HEK293 (cell line): ENCODE results near the gene NTSR1.
A peak's percentile ranks its signal among the peaks of the same experiment; 100 is the strongest.

Experiments
- GLIS1 ChIP-seq: fragments of 450-650 bp; formaldehyde crosslinking; IDR thresholded peaks from 2 replicates; pipeline ENCODE4 v1.5.1; 2016; ENCODE audit warnings: missing biosample characterization, missing genetic modification characterization
- KLF17 ChIP-seq: fragments of 450-650 bp; formaldehyde crosslinking; IDR thresholded peaks from 2 replicates; pipeline ENCODE4 v1.5.1; 2016; ENCODE audit warnings: missing biosample characterization, missing genetic modification characterization
- KLF8 ChIP-seq: fragments of 450-650 bp; formaldehyde crosslinking; IDR thresholded peaks from 2 replicates; pipeline ENCODE4 v1.5.1; 2016; ENCODE audit warnings: missing biosample characterization, missing genetic modification characterization
- MEIS1 ChIP-seq: sonication (generic); formaldehyde crosslinking; IDR thresholded peaks from 2 replicates; pipeline ENCODE4 v1.8.1; 2022; ENCODE audit warnings: missing genetic modification reagents, mild to moderate bottlenecking, borderline replicate concordance
- REST ChIP-seq: fragments of 450-650 bp; formaldehyde crosslinking; IDR thresholded peaks from 2 replicates; pipeline ENCODE4 v1.5.1; 2016; ENCODE audit warnings: missing biosample characterization, missing genetic modification characterization
- SCRT1 ChIP-seq: fragments of 450-650 bp; formaldehyde crosslinking; IDR thresholded peaks from 2 replicates; pipeline ENCODE4 v1.5.1; 2016; ENCODE audit warnings: missing biosample characterization, missing genetic modification characterization, borderline replicate concordance
- YY2 ChIP-seq: fragments of 450-650 bp; formaldehyde crosslinking; IDR thresholded peaks from 2 replicates; pipeline ENCODE4 v1.5.1; 2016; ENCODE audit warnings: missing biosample characterization, missing genetic modification characterization
- ZBTB21 ChIP-seq: fragments of 450-650 bp; formaldehyde crosslinking; IDR thresholded peaks from 2 replicates; pipeline ENCODE4 v1.5.1; 2017; ENCODE audit warnings: missing biosample characterization, missing genetic modification characterization
- ZBTB7A ChIP-seq: fragments of 450-650 bp; formaldehyde crosslinking; IDR thresholded peaks from 2 replicates; pipeline ENCODE4 v1.5.1; 2016; ENCODE audit warnings: low read depth, missing biosample characterization, missing genetic modification characterization
- ZIC2 ChIP-seq: fragments of 450-650 bp; formaldehyde crosslinking; IDR thresholded peaks from 2 replicates; pipeline ENCODE4 v1.5.1; 2016; ENCODE audit warnings: missing biosample characterization, missing genetic modification characterization
- ZNF114 ChIP-seq: fragments of 450-650 bp; formaldehyde crosslinking; IDR thresholded peaks from 2 replicates; pipeline ENCODE4 v1.5.0; 2017; ENCODE audit warnings: missing biosample characterization, missing genetic modification characterization
- ZNF132 ChIP-seq: fragments of 450-650 bp; formaldehyde crosslinking; IDR thresholded peaks from 2 replicates; pipeline ENCODE4 v1.5.1; 2017; ENCODE audit warnings: missing biosample characterization, missing genetic modification characterization, borderline replicate concordance
- ZNF16 ChIP-seq: fragments of 450-650 bp; formaldehyde crosslinking; IDR thresholded peaks from 2 replicates; pipeline ENCODE4 v1.5.1; 2016; ENCODE audit warnings: low read depth, missing biosample characterization, missing genetic modification characterization
- ZNF366 ChIP-seq: fragments of 450-650 bp; formaldehyde crosslinking; conservative IDR thresholded peaks from 2 replicates; pipeline ENCODE4 v1.5.1; 2016; ENCODE audit warnings: missing biosample characterization, missing genetic modification characterization
- ZNF398 ChIP-seq: fragments of 450-650 bp; formaldehyde crosslinking; IDR thresholded peaks from 2 replicates; pipeline ENCODE4 v1.5.1; 2017; ENCODE audit warnings: missing biosample characterization, missing genetic modification characterization
- ZNF423 ChIP-seq: fragments of 450-650 bp; formaldehyde crosslinking; IDR thresholded peaks from 2 replicates; pipeline ENCODE4 v1.5.1; 2016; ENCODE audit warnings: missing biosample characterization, missing genetic modification characterization
- ZNF549 ChIP-seq: fragments of 450-650 bp; IDR thresholded peaks from 2 replicates; pipeline ENCODE4 v1.5.1; 2018; ENCODE audit warnings: missing biosample characterization, missing genetic modification characterization, mild to moderate bottlenecking, inconsistent platforms, moderate library complexity
- ZNF555 ChIP-seq: fragments of 450-650 bp; formaldehyde crosslinking; conservative IDR thresholded peaks from 2 replicates; pipeline ENCODE4 v1.5.1; 2017; ENCODE audit warnings: missing biosample characterization, mild to moderate bottlenecking, missing genetic modification characterization, inconsistent platforms
- ZNF585B ChIP-seq: fragments of 450-650 bp; formaldehyde crosslinking; IDR thresholded peaks from 2 replicates; pipeline ENCODE4 v1.5.1; 2016; ENCODE audit warnings: missing biosample characterization, missing genetic modification characterization
- ZNF610 ChIP-seq: fragments of 450-650 bp; formaldehyde crosslinking; IDR thresholded peaks from 2 replicates; pipeline ENCODE4 v1.5.1; 2016; ENCODE audit warnings: missing biosample characterization, missing genetic modification characterization, borderline replicate concordance
- ZNF654 ChIP-seq: fragments of 450-650 bp; formaldehyde crosslinking; IDR thresholded peaks from 2 replicates; pipeline ENCODE4 v1.5.1; 2016; ENCODE audit warnings: low read depth, missing biosample characterization, missing genetic modification characterization
- ZNF670 ChIP-seq: fragments of 450-650 bp; formaldehyde crosslinking; IDR thresholded peaks from 2 replicates; pipeline ENCODE4 v1.5.1; 2016; ENCODE audit warnings: missing biosample characterization, missing genetic modification characterization, low read depth
- ZNF747 ChIP-seq: fragments of 450-650 bp; formaldehyde crosslinking; IDR thresholded peaks from 2 replicates; pipeline ENCODE4 v1.5.1; 2016; ENCODE audit warnings: missing biosample characterization, missing genetic modification characterization
- ZNF785 ChIP-seq: fragments of 450-650 bp; formaldehyde crosslinking; IDR thresholded peaks from 2 replicates; pipeline ENCODE4 v1.5.1; 2016; ENCODE audit warnings: missing biosample characterization, missing genetic modification characterization
- ZNF830 ChIP-seq: fragments of 450-650 bp; IDR thresholded peaks from 2 replicates; pipeline ENCODE4 v1.5.0; 2018; ENCODE audit warnings: missing biosample characterization, missing genetic modification characterization, low read depth, mild to moderate bottlenecking, moderate library complexity
- ZSCAN5A ChIP-seq: fragments of 450-650 bp; formaldehyde crosslinking; IDR thresholded peaks from 2 replicates; pipeline ENCODE4 v1.5.1; 2016; ENCODE audit warnings: missing biosample characterization, missing genetic modification characterization
- ZXDB ChIP-seq: fragments of 450-650 bp; formaldehyde crosslinking; IDR thresholded peaks from 2 replicates; pipeline ENCODE4 v1.5.1; 2016; ENCODE audit warnings: missing biosample characterization, missing genetic modification characterization
- TF ChIP-seq, protein P1 (sequence below): fragments of 450-650 bp; formaldehyde crosslinking; IDR thresholded peaks from 2 replicates; pipeline ENCODE4 v1.5.1; 2016; ENCODE audit warnings: missing biosample characterization, missing genetic modification characterization, borderline replicate concordance
- TF ChIP-seq, protein P2 (sequence below): fragments of 450-650 bp; formaldehyde crosslinking; IDR thresholded peaks from 2 replicates; pipeline ENCODE4 v1.5.1; 2017; ENCODE audit warnings: missing biosample characterization, missing genetic modification characterization

NTSR1 gene

GRCh38 chr20:62668441-62669027 is 40.1 kb upstream of the NTSR1 start (continued):
- TF ChIP-seq, protein P1, sequence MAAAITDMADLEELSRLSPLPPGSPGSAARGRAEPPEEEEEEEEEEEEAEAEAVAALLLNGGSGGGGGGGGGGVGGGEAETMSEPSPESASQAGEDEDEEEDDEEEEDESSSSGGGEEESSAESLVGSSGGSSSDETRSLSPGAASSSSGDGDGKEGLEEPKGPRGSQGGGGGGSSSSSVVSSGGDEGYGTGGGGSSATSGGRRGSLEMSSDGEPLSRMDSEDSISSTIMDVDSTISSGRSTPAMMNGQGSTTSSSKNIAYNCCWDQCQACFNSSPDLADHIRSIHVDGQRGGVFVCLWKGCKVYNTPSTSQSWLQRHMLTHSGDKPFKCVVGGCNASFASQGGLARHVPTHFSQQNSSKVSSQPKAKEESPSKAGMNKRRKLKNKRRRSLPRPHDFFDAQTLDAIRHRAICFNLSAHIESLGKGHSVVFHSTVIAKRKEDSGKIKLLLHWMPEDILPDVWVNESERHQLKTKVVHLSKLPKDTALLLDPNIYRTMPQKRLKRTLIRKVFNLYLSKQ (tag by site-specific recombination), result no peak
- TF ChIP-seq ZNF785 (tag by site-specific recombination) (no peak), ZNF747 (no peak), ZSCAN5A (tag by site-specific recombination) (no peak), ZNF654 (tag by site-specific recombination) (peak; percentile 88), ZNF132 (tag by site-specific recombination) (no peak), ZNF549 (tag by site-specific recombination) (no peak), GLIS1 (tag by site-specific recombination) (peak; percentile 81), REST (tag by site-specific recombination) (no peak), ZXDB (tag by site-specific recombination) (no peak), SCRT1 (tag by site-specific recombination) (no peak), ZNF366 (tag by site-specific recombination) (no peak), ZNF114 (tag by site-specific recombination) (no peak), ZNF830 (no peak), YY2 (tag by site-specific recombination) (no peak), ZIC2 (tag by site-specific recombination) (peak; percentile 65), ZNF610 (no peak), ZBTB7A (tag by site-specific recombination) (no peak), ZNF423 (tag by site-specific recombination) (no peak), ZNF16 (no peak), KLF17 (0 out of 2 replicates have a peak, but pooled peaks have one; percentile 56), ZNF585B (tag by site-specific recombination) (no peak), ZBTB21 (tag by site-specific recombination) (no peak), KLF8 (tag by site-specific recombination) (no peak; the same call in 1 of the 2 replicates), ZNF398 (no peak), ZNF670 (tag by site-specific recombination) (no peak), MEIS1 (CRISPR knock-in tag) (no peak), ZNF555 (tag by site-specific recombination) (no peak)
- TF ChIP-seq, protein P2, sequence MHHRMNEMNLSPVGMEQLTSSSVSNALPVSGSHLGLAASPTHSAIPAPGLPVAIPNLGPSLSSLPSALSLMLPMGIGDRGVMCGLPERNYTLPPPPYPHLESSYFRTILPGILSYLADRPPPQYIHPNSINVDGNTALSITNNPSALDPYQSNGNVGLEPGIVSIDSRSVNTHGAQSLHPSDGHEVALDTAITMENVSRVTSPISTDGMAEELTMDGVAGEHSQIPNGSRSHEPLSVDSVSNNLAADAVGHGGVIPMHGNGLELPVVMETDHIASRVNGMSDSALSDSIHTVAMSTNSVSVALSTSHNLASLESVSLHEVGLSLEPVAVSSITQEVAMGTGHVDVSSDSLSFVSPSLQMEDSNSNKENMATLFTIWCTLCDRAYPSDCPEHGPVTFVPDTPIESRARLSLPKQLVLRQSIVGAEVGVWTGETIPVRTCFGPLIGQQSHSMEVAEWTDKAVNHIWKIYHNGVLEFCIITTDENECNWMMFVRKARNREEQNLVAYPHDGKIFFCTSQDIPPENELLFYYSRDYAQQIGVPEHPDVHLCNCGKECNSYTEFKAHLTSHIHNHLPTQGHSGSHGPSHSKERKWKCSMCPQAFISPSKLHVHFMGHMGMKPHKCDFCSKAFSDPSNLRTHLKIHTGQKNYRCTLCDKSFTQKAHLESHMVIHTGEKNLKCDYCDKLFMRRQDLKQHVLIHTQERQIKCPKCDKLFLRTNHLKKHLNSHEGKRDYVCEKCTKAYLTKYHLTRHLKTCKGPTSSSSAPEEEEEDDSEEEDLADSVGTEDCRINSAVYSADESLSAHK, result no peak
